Measurements from ENCODE around the gene TFDP1.

The TFDP1 gene

DNA sequence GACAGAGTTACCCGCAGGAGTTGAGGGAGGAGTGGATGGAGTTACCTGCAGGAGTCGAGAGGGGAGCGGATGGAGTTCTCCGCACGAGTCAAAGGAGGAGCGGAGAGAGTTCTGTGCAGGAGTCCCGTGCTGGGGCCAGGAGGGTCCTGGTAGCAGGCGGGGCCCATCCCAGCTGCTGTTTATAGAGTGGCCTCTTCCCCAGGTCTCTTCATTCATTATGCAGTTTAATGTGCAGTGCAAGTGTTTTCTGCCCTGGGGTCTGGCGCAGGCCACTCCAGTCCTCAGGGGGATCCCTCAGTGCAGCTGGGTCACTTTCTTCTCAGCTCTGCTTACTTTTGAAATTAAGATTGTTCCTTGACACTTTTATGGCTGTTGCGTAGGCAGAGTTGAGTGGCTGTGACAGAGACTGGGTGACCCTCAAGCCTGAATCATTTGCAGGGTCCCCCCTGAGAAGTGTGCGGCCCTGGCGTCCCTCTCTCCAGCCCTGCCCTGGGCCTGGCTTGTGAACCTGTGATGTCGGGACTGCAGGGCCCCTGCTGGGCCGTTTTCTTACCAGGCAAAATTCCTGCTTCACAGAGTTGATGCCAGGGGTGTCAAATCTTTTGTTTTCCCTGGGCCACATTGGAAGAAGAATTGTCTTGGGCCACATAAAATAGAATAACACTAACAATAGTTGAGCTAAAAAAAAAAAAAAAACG lies 17.9 kb downstream of the TFDP1 start:
- ChIA-PET CTCF (no interaction called here), POLR2A (no interaction called here)
- TF ChIP-seq, protein P1, sequence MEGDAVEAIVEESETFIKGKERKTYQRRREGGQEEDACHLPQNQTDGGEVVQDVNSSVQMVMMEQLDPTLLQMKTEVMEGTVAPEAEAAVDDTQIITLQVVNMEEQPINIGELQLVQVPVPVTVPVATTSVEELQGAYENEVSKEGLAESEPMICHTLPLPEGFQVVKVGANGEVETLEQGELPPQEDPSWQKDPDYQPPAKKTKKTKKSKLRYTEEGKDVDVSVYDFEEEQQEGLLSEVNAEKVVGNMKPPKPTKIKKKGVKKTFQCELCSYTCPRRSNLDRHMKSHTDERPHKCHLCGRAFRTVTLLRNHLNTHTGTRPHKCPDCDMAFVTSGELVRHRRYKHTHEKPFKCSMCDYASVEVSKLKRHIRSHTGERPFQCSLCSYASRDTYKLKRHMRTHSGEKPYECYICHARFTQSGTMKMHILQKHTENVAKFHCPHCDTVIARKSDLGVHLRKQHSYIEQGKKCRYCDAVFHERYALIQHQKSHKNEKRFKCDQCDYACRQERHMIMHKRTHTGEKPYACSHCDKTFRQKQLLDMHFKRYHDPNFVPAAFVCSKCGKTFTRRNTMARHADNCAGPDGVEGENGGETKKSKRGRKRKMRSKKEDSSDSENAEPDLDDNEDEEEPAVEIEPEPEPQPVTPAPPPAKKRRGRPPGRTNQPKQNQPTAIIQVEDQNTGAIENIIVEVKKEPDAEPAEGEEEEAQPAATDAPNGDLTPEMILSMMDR (IDR thresholded peaks at IDR 0.05; ENCODE audit: control extremely low read depth, extremely low read depth, low read depth, missing control alignments): no peak
- no peak for DNase-seq (ENCODE audit: extremely low spot score)

DNA sequence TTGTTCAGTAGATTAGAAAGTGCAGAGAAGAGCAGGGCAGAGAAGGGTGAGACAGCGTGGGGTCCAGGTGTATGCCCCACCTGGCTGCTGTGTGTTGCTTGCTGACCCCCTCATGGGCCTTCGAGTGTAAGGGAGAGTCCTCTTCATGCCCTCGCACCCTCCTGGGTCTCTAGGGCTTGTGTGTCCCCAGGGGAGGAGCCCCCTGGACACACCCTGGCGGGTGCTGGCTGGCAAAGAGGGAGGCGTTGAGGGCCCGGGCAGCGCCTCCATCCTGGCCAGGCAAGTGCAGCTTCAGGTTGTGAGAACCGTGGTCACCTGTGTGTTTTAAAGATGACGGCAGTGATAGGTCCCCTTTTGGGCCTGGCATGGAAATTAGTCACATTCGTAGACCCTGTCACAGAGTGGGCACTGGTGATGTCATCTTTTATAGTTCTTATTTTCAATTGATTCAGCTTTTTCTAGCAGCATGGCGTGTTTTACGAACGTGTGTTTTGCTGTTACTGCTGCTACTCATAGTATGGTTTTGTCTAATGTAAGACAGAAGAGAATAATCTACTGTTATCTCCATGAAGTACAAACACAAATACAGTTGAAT lies 18.7 kb downstream of the TFDP1 start:
- TF ChIP-seq, protein P1 (IDR thresholded peaks at IDR 0.05; ENCODE audit: control extremely low read depth, extremely low read depth, low read depth, missing control alignments): no peak
- ChIA-PET CTCF (interaction anchor here (1.4 kb wide), 1 partner anchor 13 kb away, joined by 3 read pairs; no protein-coding TSS in a partner anchor), POLR2A (no interaction called here)
- no peak for DNase-seq (ENCODE audit: extremely low spot score)

DNA sequence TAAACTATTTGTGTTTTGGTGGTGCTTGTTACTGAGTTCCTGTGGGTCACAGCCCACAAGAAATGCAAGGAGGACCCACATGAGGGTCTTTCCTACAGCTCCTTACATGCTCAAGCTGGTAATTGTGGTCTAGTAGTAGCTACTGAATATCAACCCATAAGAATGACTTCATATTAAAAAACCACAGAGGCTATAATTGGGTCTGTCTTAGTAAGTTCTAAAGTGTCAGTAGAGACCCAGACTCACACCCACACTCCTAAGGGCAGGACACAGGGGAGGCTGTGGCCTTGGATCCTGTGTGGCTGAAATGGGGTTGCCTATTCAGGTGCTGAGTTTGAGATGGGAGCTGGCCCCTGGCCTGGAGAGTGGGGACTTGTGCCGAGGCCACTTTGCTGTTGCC lies 19.6 kb downstream of the TFDP1 start:
- CTCF ChIA-PET: interaction anchor here (1.0 to 1.4 kb wide), 2 partner anchors 9 to 12 kb away, joined by 3 read pairs; no protein-coding TSS in a partner anchor
- TF ChIP-seq, protein P1 (IDR thresholded peaks at IDR 0.05; ENCODE audit: control extremely low read depth, extremely low read depth, low read depth, missing control alignments): no peak
- DNase-seq (ENCODE audit: extremely low spot score): peak; percentile 49
- POLR2A ChIA-PET: no interaction called here

DNA sequence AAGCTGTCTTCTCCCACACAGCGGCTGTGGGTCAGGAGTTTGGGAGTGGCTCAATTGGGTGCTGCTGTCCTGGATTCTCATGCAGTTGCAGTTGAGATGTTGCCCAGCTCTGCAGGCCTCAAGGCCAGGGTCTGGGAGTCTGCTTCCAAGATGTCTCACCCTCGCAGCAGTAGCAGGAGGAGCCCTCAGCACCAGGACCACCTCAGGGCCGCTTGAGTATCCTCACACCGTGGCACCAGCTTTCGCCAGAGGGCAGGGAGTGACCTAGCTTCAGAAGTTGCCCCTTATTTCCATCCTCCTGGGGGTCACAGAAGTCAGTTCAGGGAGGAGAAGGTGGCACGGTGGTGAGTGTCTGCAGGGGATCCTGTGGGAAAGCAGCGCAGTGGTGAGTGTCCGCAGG lies 20.9 kb downstream of the TFDP1 start:
- POLR2A ChIA-PET: no interaction called here
- DNase-seq (ENCODE audit: extremely low spot score): no peak
- CTCF ChIA-PET: no interaction called here
- TF ChIP-seq, protein P1 (IDR thresholded peaks at IDR 0.05; ENCODE audit: control extremely low read depth, extremely low read depth, low read depth, missing control alignments): no peak

DNA sequence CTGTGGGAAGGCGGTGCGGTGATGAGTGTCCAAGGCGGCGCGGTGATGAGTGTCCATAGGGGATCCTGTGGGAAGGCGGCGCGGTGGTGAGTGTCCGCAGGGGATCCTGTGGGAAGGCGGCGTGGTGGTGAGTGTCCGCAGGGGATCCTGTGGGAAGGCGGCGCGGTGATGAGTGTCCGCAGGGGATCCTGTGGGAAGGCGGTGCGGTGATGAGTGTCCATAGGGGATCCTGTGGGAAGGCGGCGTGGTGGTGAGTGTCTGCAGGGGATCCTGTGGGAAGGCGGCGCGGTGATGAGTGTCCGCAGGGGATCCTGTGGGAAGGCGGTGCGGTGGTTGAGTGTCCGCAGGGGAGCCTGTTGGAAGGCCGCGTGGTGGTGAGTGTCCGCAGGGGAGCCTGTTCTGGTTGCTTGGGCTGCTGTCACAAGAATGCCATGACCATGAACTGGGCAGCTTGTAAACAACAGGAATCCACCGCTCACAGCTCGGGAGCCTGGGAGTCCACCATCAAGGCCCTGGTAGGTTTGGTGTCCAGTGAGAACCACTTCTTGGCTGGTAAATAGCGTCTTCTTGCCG lies 21.4 kb downstream of the TFDP1 start:
- ChIA-PET POLR2A (no interaction called here), CTCF (no interaction called here)
- DNase-seq (ENCODE audit: extremely low spot score): no peak
- TF ChIP-seq, protein P1 (IDR thresholded peaks at IDR 0.05; ENCODE audit: control extremely low read depth, extremely low read depth, low read depth, missing control alignments): no peak

DNA sequence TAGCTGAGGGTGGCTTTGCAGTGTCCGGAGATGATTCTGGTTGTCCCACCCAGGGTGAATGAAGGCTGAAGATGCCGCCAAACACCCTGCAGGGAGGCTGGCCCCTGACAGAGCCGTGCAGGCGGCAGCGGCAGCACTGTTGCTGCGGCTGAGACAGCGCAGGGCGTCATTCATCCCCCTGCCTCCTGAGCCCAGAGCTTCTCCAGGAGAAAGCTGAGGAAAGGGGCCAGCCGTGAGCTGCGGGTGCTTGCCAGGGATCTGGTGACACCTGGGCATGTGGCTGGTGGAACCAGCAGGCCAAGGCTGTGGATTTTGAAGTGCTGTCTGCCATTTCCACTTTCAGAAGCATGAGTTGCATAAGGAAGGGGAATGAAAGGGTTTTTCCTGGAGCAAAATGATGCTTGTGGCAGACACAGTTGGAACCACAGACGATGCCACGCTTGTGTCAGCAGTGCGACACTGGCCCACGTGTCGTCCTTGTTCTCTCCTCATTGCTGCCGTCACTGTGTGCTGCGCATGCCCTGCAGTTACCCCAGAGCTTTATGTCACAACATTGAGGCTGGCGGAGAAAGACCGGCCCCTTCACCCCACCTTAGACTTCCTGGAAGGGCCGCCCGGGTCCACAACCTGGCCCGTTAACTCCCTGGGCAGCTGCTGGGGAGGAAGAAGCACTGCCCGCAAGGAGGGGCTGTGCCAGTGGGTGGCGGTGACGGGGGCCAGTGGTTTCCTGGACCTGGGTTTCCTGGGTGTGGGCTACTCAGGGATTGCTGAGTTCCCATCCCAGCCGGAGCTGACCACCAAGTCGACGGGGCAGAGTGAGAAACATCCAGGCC lies 22.7 kb downstream of the TFDP1 start:
- CTCF ChIA-PET: no interaction called here
- TF ChIP-seq, protein P1 (IDR thresholded peaks at IDR 0.05; ENCODE audit: control extremely low read depth, extremely low read depth, low read depth, missing control alignments): no peak
- POLR2A ChIA-PET: no interaction called here
- DNase-seq (ENCODE audit: extremely low spot score): no peak

All from GM10248 (cell line).